HG03575 (cell line): ENCODE data around the gene FGFR1OP2.
"Not testable (repeated sequence)": the region's sequence is repeated elsewhere in the genome, so short reads cannot be mapped to it uniquely, and the experiment has no call there.

Source experiments
- ATAC-seq: cut with Tn5 transposase; IDR thresholded peaks from one replicate; pipeline ENCODE4 v1.9.1; 2021; ENCODE audit not compliant: unreplicated experiment, insufficient number of reproducible peaks, low FRiP score; ENCODE audit errors: extremely low read depth

FGFR1OP2 gene

DNA sequence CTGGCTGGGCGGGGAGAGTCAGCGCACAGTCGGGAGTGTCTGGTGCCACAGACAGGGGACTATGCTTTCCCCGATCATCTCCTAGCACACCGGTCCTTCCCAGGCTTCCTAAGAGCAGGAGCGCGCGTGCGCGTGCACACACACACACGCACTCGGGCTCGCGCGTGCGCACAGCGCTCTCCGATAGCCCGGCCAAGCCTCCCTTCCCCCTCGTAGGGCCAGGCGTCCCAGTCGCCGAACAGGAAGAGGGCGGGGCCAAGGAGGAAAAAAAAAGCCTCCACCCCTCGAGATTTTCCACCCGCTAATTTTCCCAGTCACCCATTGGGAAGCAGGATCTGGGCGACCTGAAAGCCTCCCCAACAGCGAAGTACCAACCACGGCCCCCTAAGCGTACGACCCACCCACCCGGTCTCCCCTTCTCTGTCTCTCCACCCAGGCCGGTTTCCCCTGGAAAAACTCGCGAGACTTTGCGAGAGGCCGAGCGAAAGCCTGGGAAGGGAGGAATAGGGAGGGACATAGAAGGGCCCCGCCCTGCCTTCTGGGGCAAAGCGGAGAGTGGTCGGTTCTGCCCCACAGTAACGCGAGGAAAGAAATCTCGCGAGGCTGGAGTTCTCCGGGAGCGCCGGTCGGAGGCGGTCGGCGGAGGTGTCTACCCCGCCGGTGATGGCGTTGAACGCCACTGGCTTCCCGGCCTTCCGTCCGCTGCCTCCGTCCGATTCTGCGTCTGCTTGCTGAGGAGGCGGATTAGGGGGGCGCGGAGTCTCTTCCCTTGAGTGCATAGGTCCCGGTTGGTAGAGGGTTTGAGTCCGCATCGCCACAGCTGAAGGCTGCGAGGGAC lies at the start of gene FGFR1OP2, which contains the start of gene INTS13:
FGFR1OP2 (plus strand) TSS at position 608 of the 838 bp plus-strand sequence. CDS start 15,689 bp downstream, outside the sequence.
INTS13 (minus strand) TSS at position 119 of the 838 bp plus-strand sequence. CDS start 1,178 bp downstream, outside the sequence.
- ATAC-seq: peak; percentile 46

DNA sequence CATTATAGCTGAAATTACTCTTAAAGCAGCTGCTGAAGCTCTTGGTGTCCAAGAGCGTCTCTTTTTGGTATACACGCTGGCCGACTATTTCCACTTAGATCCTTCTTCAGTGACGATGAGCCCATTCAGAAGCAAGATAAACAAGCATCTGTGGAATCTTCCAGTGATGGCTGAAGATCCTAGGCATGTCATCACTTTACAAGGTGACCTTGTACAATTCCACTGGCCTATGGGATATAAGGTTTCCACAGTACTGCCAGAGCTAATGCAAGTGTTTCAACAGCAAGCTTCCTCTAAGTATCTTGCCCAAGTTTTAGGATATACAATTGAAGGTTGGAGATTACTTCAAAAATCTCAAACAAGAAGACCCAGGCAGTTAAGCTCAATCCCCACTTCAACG lies 47.5 kb upstream of the FGFR1OP2 start:
- no peak for ATAC-seq

DNA sequence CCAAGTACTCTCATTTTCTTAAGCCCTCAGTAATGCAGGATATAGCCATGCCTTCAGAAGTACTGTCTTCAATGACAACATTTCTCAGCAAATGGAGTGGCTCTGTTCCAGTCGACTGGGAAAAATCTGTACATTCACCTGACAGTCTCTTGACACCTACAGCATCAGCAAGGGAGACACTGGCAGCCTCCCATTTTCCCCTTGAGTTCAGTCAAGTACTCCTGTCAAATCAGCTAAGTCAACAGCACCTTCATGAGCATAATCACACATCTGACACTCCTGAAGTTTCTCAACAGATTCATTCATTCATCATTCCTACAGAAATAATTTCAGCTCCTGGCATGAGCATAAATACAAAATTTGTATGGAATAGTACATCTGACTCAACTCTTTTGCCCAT lies 46.6 kb upstream of the FGFR1OP2 start:
- no peak for ATAC-seq

DNA sequence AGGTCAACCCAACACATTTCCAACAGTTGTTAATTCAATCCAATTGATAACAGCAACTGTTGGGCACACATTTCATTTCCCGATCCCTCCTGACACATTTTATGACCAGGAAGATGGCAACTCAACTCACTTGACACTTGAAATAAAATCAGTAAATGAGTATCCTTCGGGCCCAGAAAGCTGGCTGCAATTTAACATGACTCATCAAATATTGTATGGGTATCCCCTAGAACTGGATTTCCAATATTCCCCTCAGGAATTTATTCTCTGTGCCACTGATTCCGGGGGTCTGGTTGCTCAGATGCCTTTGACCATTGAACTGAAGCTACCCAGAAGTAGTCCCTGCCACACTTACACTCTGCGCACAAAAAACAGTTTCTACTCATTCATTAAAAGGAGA lies 42.6 kb upstream of the FGFR1OP2 start:
- ATAC-seq: no peak

DNA sequence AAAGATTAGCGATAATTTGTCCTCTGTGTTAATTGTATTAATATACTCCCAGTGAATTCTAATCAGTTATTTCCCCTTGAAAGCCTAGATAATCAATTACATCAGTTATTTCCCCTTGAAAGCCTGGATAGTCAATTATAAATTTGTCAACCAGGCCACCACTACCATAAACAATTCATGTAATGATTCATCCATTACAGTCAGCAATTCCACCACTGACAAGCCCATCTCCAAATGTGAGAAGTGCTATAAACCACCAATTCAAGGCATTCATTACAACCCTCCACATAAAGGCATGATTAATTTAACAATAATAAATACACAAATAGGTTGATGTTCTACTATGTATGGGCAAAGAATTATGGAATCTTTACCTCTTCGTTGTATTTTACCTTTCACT lies 41.4 kb upstream of the FGFR1OP2 start:
- no peak for ATAC-seq

DNA sequence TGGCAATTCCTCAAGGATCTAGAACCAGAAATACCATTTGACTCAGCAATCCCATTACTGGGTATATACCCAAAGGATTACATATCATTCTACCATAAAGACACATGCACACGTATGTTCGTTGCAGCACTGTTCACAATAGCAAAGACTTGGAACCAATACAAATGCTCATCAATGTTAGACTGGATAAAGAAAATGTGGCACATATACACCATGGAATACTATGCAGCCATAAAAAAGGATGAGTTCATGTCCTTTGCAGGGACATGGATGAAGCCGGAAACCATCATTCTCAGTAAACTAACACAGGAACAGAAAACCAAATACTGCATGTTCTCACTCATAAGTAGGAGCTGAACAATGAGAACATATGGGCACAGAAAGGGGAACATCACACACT lies 34.9 kb upstream of the FGFR1OP2 start:
- ATAC-seq: not testable (repeated sequence)

DNA sequence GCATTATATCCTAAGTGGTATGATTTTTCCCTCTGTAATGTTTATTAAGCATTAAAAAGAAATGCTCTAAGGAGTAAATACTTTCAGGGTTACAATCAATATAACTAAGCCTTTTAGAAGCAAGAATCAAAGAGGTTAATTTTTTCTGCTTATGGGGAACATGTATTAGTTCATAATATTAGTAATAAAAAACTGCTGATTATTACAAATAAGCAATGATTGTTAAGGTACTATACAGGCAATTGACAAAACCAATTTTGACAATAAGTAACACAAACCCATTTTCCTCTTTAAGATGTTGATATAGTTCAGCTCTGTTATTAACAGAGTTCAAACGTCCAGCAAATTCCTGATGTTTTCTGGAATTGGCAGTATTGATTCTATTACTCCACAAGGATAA lies 32.2 kb upstream of the FGFR1OP2 start:
- no peak for ATAC-seq

DNA sequence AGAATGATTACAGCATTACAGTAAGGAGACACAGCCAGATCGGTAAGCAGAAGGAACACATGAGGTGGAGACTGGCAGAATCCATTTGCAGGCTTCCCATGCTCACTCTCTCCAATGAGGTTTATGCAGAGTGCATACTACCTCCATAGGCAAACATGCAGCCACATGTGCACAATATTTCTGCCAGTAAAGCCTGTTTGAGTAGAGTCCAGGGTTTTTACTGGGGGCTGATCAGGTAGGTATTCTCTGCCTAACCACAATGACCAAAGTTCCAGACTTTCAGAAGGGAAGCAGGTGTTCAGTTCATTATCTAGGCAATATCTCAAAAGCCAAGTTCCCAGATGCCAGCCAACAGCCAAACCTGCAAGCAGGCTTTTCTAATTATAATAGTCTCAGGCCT lies 31.6 kb upstream of the FGFR1OP2 start:
- no peak for ATAC-seq

DNA sequence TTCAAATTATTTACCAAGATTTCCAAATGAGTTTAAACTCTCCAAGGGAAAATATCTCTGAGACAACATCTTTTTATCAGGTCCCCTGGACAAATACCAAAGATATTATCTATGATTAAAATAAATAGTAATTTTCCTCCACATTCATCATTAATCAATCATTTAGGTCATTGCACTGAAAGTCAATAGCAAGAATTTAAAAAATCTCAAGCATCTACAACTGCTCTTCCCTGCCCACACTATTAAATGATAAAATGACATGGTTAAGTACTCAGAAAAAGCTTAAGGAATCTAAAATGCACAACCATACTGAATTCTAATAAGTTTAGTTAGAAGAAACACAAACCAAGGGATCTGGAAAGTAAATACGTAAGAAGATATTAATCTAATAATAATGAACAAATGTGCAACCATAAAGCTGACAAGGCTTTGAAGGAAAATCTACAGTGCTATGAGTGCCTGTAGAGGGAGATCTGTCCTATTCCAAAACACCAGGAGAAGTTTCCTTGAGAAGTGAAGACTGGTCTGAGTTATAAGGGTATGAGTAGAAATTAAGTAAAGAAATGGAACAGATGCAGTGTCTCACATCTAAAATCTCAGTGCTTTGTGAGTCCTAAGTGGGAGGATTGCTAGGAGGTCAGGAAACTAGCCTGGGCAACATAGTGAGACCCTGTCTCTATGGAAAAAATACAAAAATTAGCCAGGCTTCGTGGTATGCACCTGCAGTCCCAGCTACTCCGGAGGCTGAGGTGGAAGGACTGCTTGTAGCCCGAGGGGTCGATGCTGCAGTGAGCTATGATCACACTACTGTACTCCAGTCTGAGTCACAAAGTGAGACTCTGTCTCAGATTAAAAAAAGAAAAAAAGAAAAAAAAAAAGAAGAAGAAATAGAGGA lies 19.7 kb upstream of the FGFR1OP2 start:
- no peak for ATAC-seq

DNA sequence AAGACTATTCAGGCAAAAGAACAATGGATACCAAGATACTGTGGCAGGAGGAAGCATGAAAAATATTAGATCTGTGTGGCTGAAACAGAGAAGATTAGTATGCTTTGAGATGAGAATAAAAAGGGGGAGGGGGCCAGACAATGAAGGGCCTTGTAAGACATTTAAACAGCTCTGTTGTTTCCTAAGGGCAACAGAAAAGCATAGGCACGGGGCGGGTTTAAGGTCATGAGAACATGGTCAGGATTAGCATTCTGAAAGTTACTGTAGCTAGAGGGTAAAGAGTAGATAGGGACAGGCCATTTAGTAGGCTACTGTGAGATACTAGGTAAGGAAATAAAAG lies 19.1 kb upstream of the FGFR1OP2 start:
- no peak for ATAC-seq

DNA sequence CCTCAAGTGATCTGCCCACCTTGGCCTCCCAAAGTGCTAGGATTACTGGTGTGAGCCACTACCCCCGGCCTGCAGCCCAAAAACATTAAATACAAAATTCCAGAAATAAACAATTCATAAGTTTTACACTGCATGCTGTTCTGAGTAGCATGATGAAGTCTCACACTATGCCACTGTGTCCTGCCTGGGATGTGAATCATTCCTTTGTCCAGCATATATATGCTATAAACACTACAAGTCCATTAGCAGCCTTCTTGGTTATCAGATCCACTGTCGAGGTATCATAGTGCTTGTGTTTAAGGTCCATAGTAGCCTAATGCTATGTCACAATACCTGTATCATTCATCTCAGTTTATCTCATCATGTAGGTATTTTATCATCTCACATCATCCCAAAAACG lies 16.4 kb upstream of the FGFR1OP2 start:
- no peak for ATAC-seq

DNA sequence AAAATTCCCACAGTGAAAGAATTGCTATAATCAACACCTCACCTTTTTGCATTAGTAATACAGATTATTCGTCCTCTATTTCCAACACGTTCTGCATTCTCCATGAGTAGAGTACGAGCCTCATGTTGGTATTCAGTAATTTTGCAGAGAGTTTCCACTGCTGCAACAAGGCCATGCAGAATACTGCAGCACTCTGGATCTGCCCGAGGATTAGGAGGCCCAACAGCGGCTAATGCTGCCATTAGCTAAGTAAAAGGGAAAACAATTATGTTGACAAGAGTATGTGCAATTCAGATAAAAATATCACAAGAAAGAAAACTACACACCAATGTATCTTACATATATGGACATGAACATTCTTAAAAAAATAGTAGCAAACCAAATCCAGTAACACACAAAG lies 9.6 kb upstream of the FGFR1OP2 start:
- no peak for ATAC-seq

DNA sequence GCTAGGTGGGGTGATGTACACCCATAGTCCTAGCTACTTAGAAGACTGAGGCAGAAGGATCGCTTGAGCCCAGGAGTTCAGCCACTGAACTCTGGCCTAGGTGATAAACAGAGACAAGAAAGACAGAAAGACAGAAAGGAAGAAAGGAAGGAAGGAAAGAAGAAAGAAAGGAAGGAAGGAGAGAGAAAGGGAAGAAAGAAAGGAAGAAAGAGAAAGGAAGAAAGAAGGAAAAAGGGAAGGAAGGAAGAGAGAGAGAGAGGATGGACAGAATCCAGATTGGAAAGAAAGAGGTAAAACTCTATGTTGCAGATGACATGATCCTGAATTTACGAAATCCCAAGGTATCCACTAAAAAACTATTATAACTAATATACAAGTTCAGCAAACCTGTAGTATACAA lies 8.7 kb upstream of the FGFR1OP2 start:
- no peak for ATAC-seq

DNA sequence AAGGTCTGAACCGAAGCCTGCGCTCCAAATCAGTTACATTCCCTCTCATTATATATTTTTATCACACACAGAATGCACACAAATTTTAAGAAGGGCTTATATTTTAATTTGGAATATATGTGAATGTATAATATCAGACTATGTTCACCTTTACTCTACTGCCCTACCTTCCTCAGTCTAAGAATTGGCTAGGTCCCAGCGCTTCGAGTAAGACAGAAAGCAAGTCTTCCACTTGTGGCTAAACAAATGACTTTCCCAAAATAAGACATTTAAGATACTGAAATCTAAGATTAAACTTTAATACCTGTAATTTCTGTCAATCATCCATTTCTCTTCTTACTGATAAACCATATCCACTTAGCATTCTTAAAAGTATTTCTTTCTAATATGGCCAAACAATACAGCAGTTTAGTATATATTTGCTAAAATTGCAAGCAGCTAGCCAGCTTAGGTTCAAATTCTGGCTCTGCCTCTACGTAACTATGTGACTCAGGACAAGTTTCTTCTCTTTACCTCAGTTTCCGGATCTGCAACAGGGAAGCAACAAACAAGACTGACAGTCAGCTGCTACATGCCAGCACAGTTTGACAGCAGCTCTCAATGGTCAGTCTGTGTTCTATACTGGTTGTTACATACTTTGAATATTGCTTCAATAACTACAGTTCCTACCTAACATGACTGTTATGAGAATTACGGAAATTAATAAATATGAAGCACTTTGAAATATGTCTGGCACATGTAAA lies 2.5 kb upstream of the FGFR1OP2 start:
- no peak for ATAC-seq

DNA sequence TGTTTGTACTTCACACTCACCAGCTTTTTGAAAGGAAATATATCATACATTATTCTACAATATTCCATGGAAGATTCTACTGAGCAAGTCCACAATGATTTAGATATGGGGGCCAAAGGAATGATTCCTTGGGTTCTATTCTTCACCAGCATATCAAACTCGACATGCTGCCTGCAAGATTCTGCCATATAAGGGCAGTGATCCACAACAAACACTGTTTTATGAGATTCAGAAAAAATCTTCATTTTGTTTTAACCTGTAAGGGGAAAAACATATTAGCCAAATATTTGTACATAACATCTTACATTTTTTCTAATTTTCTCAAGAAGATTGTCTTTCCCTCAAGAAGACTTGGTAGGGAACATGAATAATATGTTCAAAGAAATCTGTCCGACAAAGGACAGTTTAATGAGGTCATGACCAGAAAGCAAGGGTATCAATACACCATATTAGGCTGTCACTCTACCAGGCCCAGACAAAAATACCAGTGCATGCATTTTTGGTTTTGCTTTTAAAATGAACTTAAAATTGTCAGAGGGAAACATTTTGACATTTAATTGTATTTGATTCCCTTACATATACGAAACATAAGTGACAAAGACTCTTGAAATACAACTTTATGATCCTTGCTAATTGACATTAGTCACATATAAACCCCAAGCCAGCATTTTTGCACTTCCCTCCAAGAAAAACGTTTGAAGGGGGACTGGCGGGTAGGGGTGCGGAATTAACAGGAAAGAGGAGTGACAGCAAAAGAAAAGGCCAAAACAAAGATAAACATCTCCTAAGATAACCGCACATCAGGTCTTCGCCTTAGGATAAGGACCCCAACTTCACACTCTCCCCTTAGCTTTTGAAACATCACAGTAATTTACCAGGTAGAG lies 1.5 kb upstream of the FGFR1OP2 start:
- no peak for ATAC-seq

DNA sequence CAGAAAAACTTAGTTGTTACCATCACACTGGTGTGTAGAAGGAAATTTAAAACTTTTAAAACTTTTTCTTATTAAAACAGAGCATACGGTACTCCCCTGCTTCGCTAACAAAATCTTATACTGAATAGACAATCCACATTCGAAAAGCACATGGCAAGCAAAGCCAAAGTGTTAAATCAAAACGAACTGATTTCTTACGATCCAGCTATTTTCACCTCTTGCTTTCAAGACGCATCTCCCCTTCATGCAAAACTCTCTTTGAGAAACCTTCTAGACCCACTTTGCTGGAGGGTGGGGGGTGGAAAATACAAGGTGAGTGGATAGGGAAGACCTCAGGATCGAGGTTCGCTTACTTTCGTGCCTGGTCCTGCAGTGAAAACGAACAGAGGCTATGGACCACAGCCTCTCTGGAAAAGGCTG lies 817 bp upstream of the FGFR1OP2 start:
- no peak for ATAC-seq

DNA sequence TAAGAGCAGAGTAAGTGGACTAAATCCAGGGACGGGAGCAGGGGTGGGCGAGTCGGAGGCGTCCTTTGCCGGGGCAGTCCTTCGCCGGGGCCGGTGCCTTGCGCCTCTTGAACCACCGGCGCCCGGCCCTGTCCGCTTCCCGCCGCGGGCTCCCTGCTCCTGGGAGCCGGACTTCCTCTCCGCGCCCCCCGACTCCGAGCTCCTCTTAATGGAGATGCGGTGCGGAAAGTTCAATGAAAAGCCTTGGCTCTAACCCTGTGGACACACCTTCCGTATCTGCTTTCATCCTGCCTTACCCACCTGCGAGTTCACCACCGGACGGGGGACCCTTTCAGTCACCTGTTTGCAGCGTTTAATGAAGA lies 412 bp downstream of the FGFR1OP2 start:
- ATAC-seq: no peak

DNA sequence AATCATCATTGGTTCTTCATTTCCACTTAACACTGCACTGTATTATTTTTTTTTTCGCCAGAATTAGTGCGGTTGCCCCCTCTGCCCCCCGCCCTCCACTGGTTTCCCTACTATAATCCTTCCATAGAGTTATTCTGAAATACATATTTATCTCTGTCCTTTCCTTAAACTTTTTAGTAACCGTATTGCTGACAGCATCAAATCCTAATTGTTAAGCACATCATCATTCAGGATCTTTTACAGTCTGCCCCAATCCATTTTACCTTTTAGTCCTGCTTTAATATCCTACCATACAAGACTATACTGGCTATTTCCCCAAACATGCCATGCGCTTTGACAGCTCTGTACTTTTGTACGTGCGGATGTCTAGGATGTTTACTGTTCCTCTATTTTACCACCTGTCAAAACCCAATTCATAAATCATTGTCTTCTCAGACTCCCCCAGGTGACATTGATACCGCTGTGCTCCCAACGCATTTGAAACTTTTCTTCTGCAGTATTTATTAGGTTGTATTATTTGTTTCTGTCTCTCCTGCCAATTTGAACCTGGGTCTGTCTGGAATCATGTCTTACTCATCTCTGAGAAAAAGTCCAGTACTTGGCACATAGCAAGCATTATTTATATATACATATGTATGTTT lies 1.0 kb downstream of the FGFR1OP2 start:
- ATAC-seq: no peak
